ENCODE measurements around the gene BCL2.

DNA sequence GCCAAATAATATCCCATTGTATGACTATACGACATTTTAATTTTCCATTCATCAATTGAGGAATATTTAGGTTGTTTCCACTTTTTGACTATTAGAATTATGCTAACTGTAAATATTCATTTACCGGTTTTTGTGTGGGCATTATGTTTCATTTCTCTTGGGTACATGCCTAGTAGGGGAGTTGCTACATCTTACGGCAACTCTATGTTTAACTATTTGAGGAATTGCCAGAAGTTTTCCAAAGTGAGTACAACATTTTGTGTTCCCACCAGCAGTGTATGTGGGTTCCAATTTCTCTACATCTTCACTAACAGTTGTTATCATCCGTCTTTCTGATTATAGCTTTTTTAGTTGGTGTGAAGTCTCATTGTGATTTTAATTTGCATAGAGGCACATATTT is 49.0 kb upstream of the BCL2 start:
- TF ChIP-seq, protein P1, sequence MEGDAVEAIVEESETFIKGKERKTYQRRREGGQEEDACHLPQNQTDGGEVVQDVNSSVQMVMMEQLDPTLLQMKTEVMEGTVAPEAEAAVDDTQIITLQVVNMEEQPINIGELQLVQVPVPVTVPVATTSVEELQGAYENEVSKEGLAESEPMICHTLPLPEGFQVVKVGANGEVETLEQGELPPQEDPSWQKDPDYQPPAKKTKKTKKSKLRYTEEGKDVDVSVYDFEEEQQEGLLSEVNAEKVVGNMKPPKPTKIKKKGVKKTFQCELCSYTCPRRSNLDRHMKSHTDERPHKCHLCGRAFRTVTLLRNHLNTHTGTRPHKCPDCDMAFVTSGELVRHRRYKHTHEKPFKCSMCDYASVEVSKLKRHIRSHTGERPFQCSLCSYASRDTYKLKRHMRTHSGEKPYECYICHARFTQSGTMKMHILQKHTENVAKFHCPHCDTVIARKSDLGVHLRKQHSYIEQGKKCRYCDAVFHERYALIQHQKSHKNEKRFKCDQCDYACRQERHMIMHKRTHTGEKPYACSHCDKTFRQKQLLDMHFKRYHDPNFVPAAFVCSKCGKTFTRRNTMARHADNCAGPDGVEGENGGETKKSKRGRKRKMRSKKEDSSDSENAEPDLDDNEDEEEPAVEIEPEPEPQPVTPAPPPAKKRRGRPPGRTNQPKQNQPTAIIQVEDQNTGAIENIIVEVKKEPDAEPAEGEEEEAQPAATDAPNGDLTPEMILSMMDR (IDR thresholded peaks at IDR 0.05), result no peak
- no peak for TF ChIP-seq POLR2AphosphoS5 (IDR thresholded peaks at IDR 0.05)

All from sigmoid colon (tissue), 4 donors.